ENCODE measurements around the gene PCAT7. TPM values are rescaled to one million over a fixed set of nuclear protein-coding genes. Genes with fewer than 3 reads are reported as not detected.

Gene PCAT7
- total and polyA plus RNA-seq, 2 of the 4 experiments (the other 2 are of a cell fraction): not detected

DNA sequence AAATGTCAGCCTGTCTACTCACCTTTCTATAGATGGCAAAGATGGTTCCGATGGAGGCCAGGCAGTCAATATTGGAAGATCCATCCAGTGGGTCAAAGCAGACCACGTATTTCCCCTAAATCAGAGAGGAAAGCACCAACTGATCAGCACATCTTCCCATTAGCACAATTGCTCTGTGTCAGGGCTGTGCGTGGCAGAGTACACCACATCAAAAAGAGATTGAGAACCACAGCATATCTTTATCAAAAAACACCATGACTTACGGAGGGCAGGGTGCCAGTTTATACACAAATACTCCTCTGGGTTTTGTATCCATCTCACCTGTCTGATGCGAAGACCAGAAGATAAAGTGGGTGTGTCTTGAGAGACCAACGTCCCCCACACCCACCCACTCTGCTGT, 29.7 kb downstream of the PCAT7 start:
- H3K23ac ChIP-seq (ENCODE audit: low read depth, low read length): no peak overlapping the region
- H4K91ac ChIP-seq (ENCODE audit: insufficient read depth, low read depth, low read length): no peak overlapping the region
- H2AFZ ChIP-seq (replicated peaks; ENCODE audit: low read length, poor library complexity): no peak overlapping the region
- no peak overlapping the region for H4K8ac ChIP-seq (ENCODE audit: low read depth in 2 of 2, low read length in 2 of 2)
- H3K9me1 ChIP-seq (ENCODE audit: insufficient read depth, low read length): no peaks in the 10 kb centered on the region
- POLR2A ChIA-PET (ENCODE audit: unreplicated experiment): no interaction called here
- H3K4me3 ChIP-seq (ENCODE audit: insufficient read depth, low read depth, low read length): no peak overlapping the region
- no peak overlapping the region for H2BK120ac ChIP-seq (ENCODE audit: low read depth, low read length)
- in situ Hi-C loops (cut with MboI; ENCODE audit: low sequenced_read_pairs): no loop called here
- no peak overlapping the region for H2BK20ac ChIP-seq (ENCODE audit: low read depth, low read length)
- H4K5ac ChIP-seq (ENCODE audit: low read depth, low read length): no peak overlapping the region
- no peaks in the 10 kb centered on the region; the same call in none of the 2 replicates for H3K27me3 ChIP-seq (ENCODE audit: control insufficient read depth, insufficient read depth, low read length)
- no peak overlapping the region for H3K9ac ChIP-seq (ENCODE audit: low read depth, low read length)
- no peak overlapping the region for H3K18ac ChIP-seq (ENCODE audit: low read depth, low read length)
- H3K4me2 ChIP-seq (ENCODE audit: low read depth, low read length): no peak overlapping the region
- ATAC-seq (ENCODE audit: low read depth) (no peak), DNase-seq (no peak)
- no peak overlapping the region for H3K27ac ChIP-seq (ENCODE audit: insufficient read depth, low read length)
- CTCF ChIA-PET: no interaction called here
- H3K36me3 ChIP-seq (ENCODE audit: control insufficient read depth, insufficient read depth, low read length): no peaks in the 10 kb centered on the region
- H4K20me1 ChIP-seq (ENCODE audit: insufficient read depth, low read length): no peaks in the 10 kb centered on the region
- no peak overlapping the region for H3K56ac ChIP-seq (ENCODE audit: extremely low read depth, insufficient read depth, low read length)
- TF ChIP-seq RAD21 (IDR thresholded peaks at IDR 0.05; ENCODE audit: low read length): no peak
- no peak for TF ChIP-seq NFE2L2 (IDR thresholded peaks at IDR 0.05; ENCODE audit: low read depth, low read length)
- TF ChIP-seq ELK1 (IDR thresholded peaks at IDR 0.05; ENCODE audit: borderline replicate concordance, low read depth, low read length): no peak
- no peak for TF ChIP-seq MXI1 (IDR thresholded peaks at IDR 0.05; ENCODE audit: borderline replicate concordance, low read depth, low read length)
- no peak for TF ChIP-seq BHLHE40 (IDR thresholded peaks at IDR 0.05; ENCODE audit: low read depth, low read length)
- TF ChIP-seq POLR2A (IDR thresholded peaks at IDR 0.05; ENCODE audit: low read depth, low read length): no peak
- TF ChIP-seq RFX5 (IDR thresholded peaks at IDR 0.05; ENCODE audit: low read depth, low read length): no peak
- TF ChIP-seq CEBPB (IDR thresholded peaks at IDR 0.05; ENCODE audit: low read depth, low read length): no peak
- no peak for TF ChIP-seq FOS (IDR thresholded peaks at IDR 0.05; ENCODE audit: low read depth, low read length)
- no peak for TF ChIP-seq RCOR1 (IDR thresholded peaks at IDR 0.05; ENCODE audit: insufficient replicate concordance, low read length)
- TF ChIP-seq, protein P1, sequence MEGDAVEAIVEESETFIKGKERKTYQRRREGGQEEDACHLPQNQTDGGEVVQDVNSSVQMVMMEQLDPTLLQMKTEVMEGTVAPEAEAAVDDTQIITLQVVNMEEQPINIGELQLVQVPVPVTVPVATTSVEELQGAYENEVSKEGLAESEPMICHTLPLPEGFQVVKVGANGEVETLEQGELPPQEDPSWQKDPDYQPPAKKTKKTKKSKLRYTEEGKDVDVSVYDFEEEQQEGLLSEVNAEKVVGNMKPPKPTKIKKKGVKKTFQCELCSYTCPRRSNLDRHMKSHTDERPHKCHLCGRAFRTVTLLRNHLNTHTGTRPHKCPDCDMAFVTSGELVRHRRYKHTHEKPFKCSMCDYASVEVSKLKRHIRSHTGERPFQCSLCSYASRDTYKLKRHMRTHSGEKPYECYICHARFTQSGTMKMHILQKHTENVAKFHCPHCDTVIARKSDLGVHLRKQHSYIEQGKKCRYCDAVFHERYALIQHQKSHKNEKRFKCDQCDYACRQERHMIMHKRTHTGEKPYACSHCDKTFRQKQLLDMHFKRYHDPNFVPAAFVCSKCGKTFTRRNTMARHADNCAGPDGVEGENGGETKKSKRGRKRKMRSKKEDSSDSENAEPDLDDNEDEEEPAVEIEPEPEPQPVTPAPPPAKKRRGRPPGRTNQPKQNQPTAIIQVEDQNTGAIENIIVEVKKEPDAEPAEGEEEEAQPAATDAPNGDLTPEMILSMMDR (conservative IDR thresholded peaks at IDR 0.05; ENCODE audit: low read depth, low read length): no peak
- TF ChIP-seq, protein P2, sequence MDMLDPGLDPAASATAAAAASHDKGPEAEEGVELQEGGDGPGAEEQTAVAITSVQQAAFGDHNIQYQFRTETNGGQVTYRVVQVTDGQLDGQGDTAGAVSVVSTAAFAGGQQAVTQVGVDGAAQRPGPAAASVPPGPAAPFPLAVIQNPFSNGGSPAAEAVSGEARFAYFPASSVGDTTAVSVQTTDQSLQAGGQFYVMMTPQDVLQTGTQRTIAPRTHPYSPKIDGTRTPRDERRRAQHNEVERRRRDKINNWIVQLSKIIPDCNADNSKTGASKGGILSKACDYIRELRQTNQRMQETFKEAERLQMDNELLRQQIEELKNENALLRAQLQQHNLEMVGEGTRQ (IDR thresholded peaks at IDR 0.05; ENCODE audit: low read depth, low read length): no peak
- no peak for TF ChIP-seq SMC3 (IDR thresholded peaks at IDR 0.05; ENCODE audit: low read depth, low read length)
- no peak for TF ChIP-seq CHD1 (IDR thresholded peaks at IDR 0.05; ENCODE audit: low read depth, low read length)
- no peak for TF ChIP-seq MAFK (IDR thresholded peaks at IDR 0.05; ENCODE audit: low read depth, low read length)
- no peak for TF ChIP-seq MAZ (IDR thresholded peaks at IDR 0.05; ENCODE audit: borderline replicate concordance, low read depth, low read length)
- BruUV-seq (replicated peaks): no TSS peak
- intact Hi-C loops (cut with micrococcal nuclease): no loop called here
- no peak overlapping the region for H3K14ac ChIP-seq (replicated peaks; ENCODE audit: low read depth, low read length)
- no peak overlapping the region for H3K4ac ChIP-seq (ENCODE audit: low read depth, low read length)
- H2BK5ac ChIP-seq (ENCODE audit: low read depth, low read length, poor library complexity, severe bottlenecking): no peak overlapping the region
- no peak overlapping the region for H2AK5ac ChIP-seq (ENCODE audit: low read depth, low read length)
- no peaks in the 10 kb centered on the region for H3K79me1 ChIP-seq (ENCODE audit: low read depth in 1 of 2, low read length in 2 of 2)
- no peaks in the 10 kb centered on the region for H3K9me3 ChIP-seq (ENCODE audit: control insufficient read depth, insufficient read depth, low read length)
- no peak overlapping the region for H2AK9ac ChIP-seq (replicated peaks; ENCODE audit: low read depth, low read length, poor library complexity)
- H2BK15ac ChIP-seq (ENCODE audit: low read depth, low read length): no peak overlapping the region
- dilution Hi-C loops (cut with HindIII; ENCODE audit: low sequenced_read_pairs, unreplicated experiment): no loop called here
- H3K4me1 ChIP-seq (ENCODE audit: control insufficient read depth, insufficient read depth, low read length): no peaks in the 10 kb centered on the region
- no CpG with 5 or more reads among the region's 6 CpGs for WGBS, 2 experiments (ENCODE audit: extremely low coverage in 2 of 2, insufficient read length in 1 of 2)

Data from IMR-90 (cell line).